DND-41 (cell line): ENCODE results near the gene VPS13A.

Experiments used
- ATAC-seq: fragments of 200-7000 bp; cut with Tn5 transposase; 3 replicates; pipeline ENCODE4 v1.9.1; 2021; ENCODE audit warnings: low read depth; ENCODE audit not compliant: insufficient read depth
- DNase-seq: peaks from one replicate; pipeline ENCODE4 v3.0.0-alpha.2; 2020
- H2AFZ ChIP-seq: 2 replicates; pipeline ENCODE4 v1.6.0; 2012; ENCODE audit warnings: low read depth, low read length
- H3K27ac ChIP-seq: 2 replicates; pipeline ENCODE4 v1.5.1; 2012; ENCODE audit warnings: low read length, inconsistent platforms
- H3K27me3 ChIP-seq: fragments of 200-600 bp; sonication (generic); 2 replicates; pipeline ENCODE4 v1.6.0; 2012; ENCODE audit warnings: low read length, mild to moderate bottlenecking, inconsistent platforms; ENCODE audit not compliant: insufficient read depth, poor library complexity
- H3K36me3 ChIP-seq: 2 replicates; pipeline ENCODE4 v1.5.1; 2012; ENCODE audit warnings: low read length, inconsistent platforms; ENCODE audit not compliant: insufficient read depth
- H3K4me1 ChIP-seq: 2 replicates; pipeline ENCODE4 v1.5.1; 2012; ENCODE audit warnings: mild to moderate bottlenecking, low read length; ENCODE audit not compliant: insufficient read depth
- H3K4me2 ChIP-seq: 2 replicates; pipeline ENCODE4 v1.6.0; 2012; ENCODE audit warnings: mild to moderate bottlenecking, moderate library complexity, low read length, inconsistent platforms; ENCODE audit not compliant: insufficient read depth
- H3K4me3 ChIP-seq, 2 experiments: fragments of 200-600 bp in 1 of 2; shearing (Covaris generic) in 1 of 2; 2 replicates each; pipeline ENCODE4 v1.5.1; 2012 to 2016; ENCODE audit warnings: inconsistent platforms in 2 of 2, low read length in 2 of 2, mild to moderate bottlenecking in 2 of 2, low read depth in 1 of 2, moderate library complexity in 1 of 2
- H3K79me2 ChIP-seq: 2 replicates; pipeline ENCODE4 v1.6.0; 2012; ENCODE audit warnings: low read length, inconsistent platforms; ENCODE audit not compliant: insufficient read depth
- H3K9ac ChIP-seq: 2 replicates; pipeline ENCODE4 v1.6.0; 2012; ENCODE audit warnings: low read depth, mild to moderate bottlenecking, inconsistent platforms, low read length, moderate library complexity
- H3K9me3 ChIP-seq: 2 replicates; pipeline ENCODE4 v1.5.1; 2012; ENCODE audit warnings: low read length, moderate library complexity, mild to moderate bottlenecking, inconsistent platforms; ENCODE audit not compliant: insufficient read depth, severe bottlenecking
- H4K20me1 ChIP-seq: 2 replicates; pipeline ENCODE4 v1.6.0; 2012; ENCODE audit warnings: low read length; ENCODE audit not compliant: insufficient read depth
- EZH2 ChIP-seq: IDR thresholded peaks from 3 replicates; pipeline ENCODE4 v1.6.1; 2012; ENCODE audit warnings: borderline replicate concordance, low read depth, mild to moderate bottlenecking, moderate library complexity, low read length, inconsistent platforms; ENCODE audit not compliant: severe bottlenecking
- TF ChIP-seq, protein P1 (sequence below): IDR thresholded peaks from 2 replicates; pipeline ENCODE4 v1.5.1; 2012; ENCODE audit warnings: borderline replicate concordance, low read length, moderate library complexity, mild to moderate bottlenecking; ENCODE audit not compliant: poor library complexity, severe bottlenecking; ENCODE audit errors: extremely low read depth

Gene VPS13A

DNA sequence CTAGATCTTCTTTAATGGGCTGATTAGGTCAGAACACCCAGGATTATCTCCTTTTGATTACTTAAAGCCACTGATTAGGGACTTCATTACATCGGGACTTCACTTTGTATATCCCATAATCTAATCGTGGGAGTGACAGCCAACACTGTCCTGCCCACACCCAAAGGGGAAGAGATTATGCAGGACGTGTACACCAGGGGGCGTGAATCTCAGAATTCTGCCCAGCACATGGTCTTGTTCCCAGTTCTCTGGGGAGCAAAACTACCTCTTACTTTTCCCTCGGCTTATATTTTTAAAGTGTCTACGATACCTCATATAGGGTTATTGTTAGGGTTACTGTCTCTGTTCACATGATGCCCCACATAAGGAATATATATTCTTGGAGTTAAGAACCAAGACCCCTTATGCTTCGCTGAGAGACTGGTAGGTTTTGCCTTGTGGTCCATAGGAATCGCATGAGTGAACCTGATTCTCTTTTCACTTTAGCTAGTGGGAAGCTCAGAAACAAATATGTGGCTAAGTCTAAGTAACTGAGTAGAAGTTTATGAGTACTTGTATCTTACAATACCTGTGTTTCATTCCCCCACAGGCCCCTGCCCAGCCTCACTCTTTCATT lies 278.1 kb downstream of the VPS13A start:
- Histone ChIP-seq H3K9ac (no peak overlapping the region), H3K79me2 (no peaks in the 10 kb centered on the region), H3K4me1 (no peaks in the 10 kb centered on the region), H4K20me1 (no peaks in the 10 kb centered on the region), H2AFZ (no peak overlapping the region), H3K4me3 (no peak overlapping the region), H3K27me3 (no peaks in the 10 kb centered on the region), H3K9me3 (no peaks in the 10 kb centered on the region), H3K4me2 (no peak overlapping the region), H3K36me3 (no peaks in the 10 kb centered on the region), H3K27ac (no peak overlapping the region)
- peak; percentile 45 for DNase-seq
- peak; percentile 60; the same call in 1 of the 3 replicates for ATAC-seq
- no peak for TF ChIP-seq EZH2
- TF ChIP-seq, protein P1, sequence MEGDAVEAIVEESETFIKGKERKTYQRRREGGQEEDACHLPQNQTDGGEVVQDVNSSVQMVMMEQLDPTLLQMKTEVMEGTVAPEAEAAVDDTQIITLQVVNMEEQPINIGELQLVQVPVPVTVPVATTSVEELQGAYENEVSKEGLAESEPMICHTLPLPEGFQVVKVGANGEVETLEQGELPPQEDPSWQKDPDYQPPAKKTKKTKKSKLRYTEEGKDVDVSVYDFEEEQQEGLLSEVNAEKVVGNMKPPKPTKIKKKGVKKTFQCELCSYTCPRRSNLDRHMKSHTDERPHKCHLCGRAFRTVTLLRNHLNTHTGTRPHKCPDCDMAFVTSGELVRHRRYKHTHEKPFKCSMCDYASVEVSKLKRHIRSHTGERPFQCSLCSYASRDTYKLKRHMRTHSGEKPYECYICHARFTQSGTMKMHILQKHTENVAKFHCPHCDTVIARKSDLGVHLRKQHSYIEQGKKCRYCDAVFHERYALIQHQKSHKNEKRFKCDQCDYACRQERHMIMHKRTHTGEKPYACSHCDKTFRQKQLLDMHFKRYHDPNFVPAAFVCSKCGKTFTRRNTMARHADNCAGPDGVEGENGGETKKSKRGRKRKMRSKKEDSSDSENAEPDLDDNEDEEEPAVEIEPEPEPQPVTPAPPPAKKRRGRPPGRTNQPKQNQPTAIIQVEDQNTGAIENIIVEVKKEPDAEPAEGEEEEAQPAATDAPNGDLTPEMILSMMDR, result peak; percentile 66

DNA sequence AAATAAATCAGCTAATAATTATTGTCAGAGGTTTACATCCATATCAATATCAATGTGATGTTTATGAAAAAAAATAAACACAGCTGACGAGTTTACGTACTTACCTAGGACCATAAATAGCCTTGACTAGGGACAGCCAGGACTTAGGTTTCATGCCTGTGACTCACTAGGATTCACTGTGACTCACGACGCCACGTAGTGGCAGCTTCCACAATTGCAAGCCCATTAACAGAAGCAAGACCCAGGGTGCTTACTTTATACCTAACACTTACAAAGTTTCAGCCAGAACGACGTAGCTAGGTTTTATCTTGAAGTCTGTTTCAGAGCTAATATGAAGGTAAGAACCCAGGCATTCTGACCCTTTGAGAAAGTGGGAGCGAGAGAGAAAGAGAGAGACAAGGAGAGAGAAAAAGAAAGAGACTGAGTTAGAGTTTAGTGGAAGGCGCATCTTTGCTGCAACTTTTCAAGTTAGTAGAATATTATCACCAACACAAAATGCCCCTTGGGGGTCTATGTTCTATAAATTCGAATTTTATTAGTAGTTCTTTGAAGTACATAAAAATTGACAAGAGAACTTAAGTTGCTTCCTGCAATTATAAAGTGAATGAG lies 279.6 kb downstream of the VPS13A start:
- Histone ChIP-seq H3K4me2 (no peak overlapping the region), H3K27ac (no peak overlapping the region), H2AFZ (0 out of 2 replicates have a peak overlapping the region, but pooled peaks have one; percentile 34), H3K4me1 (no peaks in the 10 kb centered on the region), H4K20me1 (no peaks in the 10 kb centered on the region), H3K79me2 (no peaks in the 10 kb centered on the region), H3K9ac (no peak overlapping the region), H3K9me3 (no peaks in the 10 kb centered on the region), H3K36me3 (no peaks in the 10 kb centered on the region), H3K4me3 (no peak overlapping the region), H3K27me3 (no peaks in the 10 kb centered on the region)
- DNase-seq (peak; percentile 81), ATAC-seq (peak; percentile 84)
- TF ChIP-seq, protein P1, result peak; percentile 90
- no peak for TF ChIP-seq EZH2

DNA sequence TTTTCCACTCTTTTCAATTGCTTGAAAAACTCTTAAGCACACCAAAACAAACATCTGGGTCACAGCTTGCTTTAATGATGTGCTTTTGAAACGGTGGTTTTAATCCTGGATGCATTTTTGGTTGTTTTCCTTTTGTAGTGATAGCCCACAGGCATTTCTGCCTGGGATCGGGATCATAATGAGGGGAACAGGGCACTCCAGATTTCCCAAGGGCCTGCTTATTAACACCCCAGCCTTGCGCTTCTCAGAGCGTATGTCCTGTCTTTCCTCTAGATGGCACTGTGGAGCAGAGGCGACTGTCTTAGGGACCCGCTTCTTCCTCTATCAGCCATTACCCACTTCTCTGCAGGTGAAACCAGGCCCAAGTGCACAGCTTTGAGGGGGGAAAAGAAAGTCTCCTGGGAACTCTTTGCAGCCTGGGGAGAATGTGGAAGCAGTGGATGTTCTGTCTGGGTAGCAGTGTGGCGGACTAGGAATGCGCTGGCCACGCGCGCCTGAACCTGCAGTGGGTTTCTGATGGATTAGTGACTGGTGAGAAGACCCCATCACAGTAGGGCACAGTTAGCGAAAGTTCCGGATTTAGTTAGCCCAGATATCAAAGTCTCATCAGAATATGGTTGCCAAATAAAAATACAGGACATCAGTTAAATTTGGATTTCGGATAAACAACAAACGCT lies 280.7 kb downstream of the VPS13A start:
- ATAC-seq (peak; percentile 83), DNase-seq (peak; percentile 60)
- Histone ChIP-seq H3K27ac (no peak overlapping the region), H3K36me3 (no peaks in the 10 kb centered on the region), H4K20me1 (no peaks in the 10 kb centered on the region), H3K4me2 (no peak overlapping the region), H3K27me3 (no peaks in the 10 kb centered on the region), H3K4me1 (no peaks in the 10 kb centered on the region), H2AFZ (no peak overlapping the region; the same call in 1 of the 2 replicates), H3K9me3 (no peaks in the 10 kb centered on the region), H3K9ac (no peak overlapping the region), H3K4me3 (no peak overlapping the region), H3K79me2 (no peaks in the 10 kb centered on the region)
- TF ChIP-seq, protein P1, result peak; percentile 73
- no peak for TF ChIP-seq EZH2
